HG02588 (cell line): Measurements from ENCODE around the gene KLF3.

Source experiments
- ATAC-seq: cut with Tn5 transposase; IDR thresholded peaks from one replicate; pipeline ENCODE4 v1.9.1; 2021; ENCODE audit warnings: mild to moderate bottlenecking, moderate library complexity; ENCODE audit not compliant: unreplicated experiment

The KLF3 gene

GRCh38 chr4:38694330-38694729 is 30.3 kb downstream of the KLF3 start:
- no peak for ATAC-seq

DNA sequence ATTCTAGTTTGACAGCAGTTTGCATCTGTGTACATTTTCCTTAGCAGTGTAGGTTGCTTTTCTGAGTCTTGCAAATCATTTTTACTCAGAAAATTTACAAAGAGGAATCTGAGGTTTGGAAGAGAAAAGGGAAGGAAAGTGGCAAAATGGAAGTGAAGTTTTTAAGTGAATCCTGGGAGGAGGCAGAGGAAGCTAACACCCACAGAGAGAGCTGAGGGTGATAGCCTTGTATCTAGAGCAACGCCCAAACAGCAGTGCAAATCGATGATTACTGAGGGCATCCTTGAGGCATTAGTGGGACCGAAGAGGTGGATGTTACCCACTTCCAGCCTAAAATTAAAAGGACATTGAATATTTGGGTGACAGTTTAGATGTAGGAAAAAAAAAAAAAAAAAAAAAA is 31.8 kb downstream of the KLF3 start:
- ATAC-seq: no peak

- ATAC-seq: no peak
These were observed 32.7 kb downstream of the KLF3 start for GRCh38 chr4:38696697-38697096.

GRCh38 chr4:38698176-38698575 is 34.2 kb downstream of the KLF3 start:
- ATAC-seq: no peak

DNA sequence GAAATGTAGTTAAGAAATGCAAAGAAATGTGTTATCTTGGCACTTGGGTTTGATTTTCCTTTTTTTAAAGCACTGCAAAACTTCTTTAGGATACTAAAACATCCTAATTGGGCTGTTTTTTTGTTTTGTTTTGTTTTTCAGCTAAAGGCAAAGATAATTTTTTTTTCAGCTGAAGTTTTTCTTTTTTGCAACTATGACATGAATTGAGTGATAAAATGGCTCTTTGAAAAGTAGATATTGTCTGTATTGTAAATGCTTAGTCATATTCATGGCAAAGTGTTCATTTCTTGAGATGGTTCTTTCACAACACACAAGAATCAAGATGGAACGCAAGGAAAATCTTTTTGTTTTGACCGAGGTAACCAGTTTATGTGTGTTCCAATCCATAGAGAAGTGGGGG is 35.1 kb downstream of the KLF3 start:
- no peak for ATAC-seq

DNA sequence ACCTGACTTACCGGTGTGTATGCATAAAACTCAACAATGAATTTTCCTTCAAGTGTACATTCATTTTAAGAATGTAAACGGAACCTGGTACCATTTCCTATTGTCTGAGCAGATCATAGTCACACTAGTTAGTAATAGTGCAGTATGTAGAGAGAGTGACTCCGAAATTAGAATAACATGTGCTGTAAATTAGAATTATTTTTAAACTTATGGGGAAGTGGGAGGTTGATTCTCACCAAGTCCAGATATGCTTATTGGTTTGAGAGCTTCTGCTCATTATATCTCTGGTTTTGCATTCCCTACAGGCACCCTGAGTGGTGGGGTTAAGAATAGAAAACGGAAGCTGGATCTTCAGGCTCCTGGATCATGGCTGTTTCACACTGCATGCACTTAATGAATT is 39.6 kb downstream of the KLF3 start:
- ATAC-seq: no peak

- ATAC-seq: no peak
These were observed 40.7 kb downstream of the KLF3 start for GRCh38 chr4:38704622-38705154.

DNA sequence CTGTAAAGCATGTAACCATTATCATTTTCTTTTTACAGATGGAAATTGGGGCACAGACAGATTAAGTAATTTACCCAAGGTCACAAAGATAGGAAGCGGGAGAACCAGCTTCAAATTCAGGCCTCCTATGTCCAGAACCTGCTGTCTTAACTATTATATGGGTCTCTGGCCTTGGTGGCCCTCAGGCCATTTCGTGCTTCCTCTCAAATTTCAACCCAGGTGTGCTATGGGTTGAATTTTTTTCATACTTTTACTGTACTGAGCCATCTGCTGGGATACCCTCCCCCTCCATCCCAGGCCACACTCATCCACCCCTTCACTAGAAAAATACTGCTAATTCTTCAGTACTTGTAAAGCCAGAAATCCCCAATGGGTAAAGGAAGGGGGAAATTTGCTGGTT is 42.3 kb downstream of the KLF3 start:
- ATAC-seq: no peak

GRCh38 chr4:38710053-38710452 is 46.1 kb downstream of the KLF3 start:
- ATAC-seq: no peak

GRCh38 chr4:38711066-38711465 is 47.1 kb downstream of the KLF3 start:
- ATAC-seq: no peak

DNA sequence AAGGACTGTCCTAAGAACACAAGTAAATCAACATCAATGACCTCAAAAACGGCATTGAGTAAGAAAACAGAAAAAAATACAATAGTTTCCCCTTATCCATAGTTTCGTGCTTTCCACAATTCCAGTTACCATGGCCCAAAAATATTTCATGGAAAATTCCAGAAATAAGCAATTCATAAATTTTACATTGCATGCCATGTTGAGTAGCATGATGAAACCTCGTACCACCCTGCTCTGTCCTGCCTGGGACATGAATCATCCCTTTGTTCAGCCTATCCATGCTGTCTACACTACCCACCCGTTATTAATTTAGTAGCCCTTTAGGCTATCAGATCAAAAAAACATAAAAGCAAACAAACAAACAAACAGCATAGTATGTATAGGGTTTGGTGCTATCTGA is 51.1 kb downstream of the KLF3 start:
- no peak for ATAC-seq

GRCh38 chr4:38716256-38716655 is 52.3 kb downstream of the KLF3 start:
- ATAC-seq: no peak

DNA sequence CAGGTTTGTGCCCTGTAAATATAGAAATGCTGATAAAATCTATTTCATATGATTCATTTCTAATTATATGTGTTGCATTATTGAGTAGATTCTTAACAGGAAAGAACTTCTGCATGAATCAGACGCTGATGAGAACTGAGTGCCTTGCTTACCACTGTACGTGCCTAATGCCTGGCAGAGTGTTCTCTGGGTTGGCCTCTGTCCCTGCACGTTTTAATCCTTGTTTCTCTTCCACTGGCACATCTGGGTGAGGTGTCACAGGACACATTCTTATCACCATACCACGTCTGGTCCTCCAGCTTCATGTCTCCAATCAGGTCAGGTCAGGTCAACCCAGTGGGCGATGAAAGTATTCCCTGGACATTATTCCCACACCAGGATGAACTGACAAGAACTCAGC is 53.6 kb downstream of the KLF3 start:
- ATAC-seq: no peak

DNA sequence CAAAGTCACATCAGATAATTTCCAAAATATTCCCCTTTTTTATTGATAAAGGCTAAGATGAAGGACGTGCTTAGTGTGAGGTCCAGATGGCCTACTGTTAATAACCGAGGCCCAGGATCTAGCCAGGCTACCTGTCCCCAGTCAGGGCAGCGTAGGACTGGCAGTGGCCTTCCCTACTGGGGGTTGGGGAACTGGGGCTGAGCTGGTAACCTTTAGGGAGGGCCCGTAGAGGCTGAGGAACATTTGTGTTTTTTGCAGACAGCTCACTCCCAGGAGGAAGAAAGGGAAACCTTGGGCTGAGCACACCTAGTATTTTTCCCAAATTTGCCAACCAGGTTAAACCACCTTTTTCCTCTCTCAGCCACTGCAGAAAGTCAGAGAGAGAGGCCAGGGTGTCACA is 59.1 kb downstream of the KLF3 start:
- no peak for ATAC-seq

DNA sequence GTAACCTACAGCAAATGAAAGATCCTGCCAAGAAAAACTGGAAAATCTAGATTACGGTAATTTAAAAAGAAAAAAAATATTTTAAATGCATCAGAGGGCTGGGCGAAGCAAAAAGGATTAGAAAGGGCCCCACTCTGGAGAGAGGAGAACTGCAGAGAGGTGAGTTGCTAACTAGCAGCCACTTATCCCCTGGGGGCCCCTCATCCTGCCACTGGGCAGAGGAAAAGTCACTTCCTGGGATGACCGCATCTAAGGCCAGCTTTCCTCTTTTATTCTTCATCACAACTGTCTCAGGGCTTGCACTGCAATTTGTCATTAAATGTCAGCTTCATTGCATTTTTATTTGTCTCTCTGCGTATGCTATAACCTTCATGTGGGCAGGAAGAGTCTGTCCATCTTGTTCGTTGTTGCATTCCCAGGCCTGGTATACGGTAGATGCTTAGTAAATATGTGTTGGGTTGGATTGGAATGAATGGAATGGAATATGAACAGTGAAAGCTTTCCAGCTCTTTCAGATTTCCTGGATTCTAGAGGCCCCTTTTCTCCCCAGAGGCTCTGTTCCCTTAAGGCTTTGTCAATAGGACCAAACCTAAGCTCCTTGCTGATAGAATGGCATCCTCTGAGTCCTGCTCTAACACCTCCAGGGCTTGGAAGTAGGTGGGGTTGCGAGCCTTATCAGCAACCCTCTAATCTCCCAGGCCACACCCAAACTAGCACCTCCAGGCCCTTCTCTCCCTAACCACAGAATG is 59.9 kb downstream of the KLF3 start:
- no peak for ATAC-seq

- ATAC-seq: no peak
These were observed 60.4 kb downstream of the KLF3 start for GRCh38 chr4:38724475-38724808.

- no peak for ATAC-seq
These were observed 64.7 kb downstream of the KLF3 start for GRCh38 chr4:38728631-38729141.

GRCh38 chr4:38730493-38730829 is 66.5 kb downstream of the KLF3 start:
- no peak for ATAC-seq

DNA sequence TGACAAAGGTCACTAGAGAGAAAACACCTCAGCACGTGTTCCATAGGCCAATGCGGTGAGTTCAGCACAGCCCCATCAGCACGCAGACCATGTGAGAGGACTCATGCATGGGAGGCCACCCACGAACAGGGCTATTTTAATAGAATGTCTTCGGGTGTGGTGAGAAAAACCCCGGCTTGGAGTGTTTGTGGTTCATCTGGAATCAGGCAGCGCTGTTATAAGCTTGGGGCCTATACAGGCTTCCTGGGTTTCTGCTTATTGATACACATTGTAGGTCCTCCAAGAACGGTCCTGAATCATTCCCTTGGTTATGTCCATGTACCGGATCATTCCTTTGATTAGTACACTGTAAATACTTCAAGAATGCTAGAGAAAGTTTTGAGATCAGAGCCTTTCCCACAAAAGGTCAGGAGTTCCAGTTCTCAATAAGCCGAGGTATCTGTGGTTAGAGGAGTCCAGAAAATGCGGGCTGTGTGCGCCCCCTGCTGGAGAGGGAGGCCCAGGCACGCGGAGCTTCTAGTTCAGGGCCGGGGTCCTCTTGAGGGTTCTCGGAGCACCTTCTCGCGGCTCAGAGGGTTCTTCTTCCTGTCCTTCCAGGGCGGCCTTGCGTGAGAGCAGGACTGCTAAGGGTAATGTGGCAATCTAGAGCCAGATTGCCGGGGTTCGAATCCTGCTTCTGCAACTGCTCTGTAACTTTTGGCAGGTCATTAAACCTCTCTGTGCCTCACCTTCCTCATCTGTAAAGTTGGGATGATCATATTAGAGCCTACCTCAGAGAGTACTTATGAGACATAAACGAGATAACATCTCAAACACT is 67.0 kb downstream of the KLF3 start:
- peak; percentile 89 for ATAC-seq

DNA sequence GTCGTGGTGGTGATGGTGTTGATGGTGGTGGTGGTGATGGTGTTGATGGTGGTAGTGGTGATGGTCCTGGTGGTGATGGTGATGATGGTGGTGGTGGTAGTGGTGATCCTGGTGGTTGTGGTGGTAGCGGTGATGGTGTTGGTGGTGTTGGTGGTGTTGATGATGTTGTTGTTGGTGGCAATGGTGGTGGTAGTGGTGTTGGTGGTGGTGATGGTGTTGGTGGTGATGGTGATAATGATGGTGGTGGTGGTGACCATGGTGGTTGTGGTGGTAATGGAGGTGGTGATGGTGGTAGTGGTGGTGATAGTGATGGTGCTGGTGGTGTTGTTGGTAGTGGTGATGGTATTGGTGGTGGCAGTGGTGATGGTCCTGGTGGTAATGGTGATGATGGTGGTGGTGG is 69.7 kb downstream of the KLF3 start:
- ATAC-seq: no peak

- ATAC-seq: no peak
These were observed 70.4 kb downstream of the KLF3 start for GRCh38 chr4:38734446-38734845.

GRCh38 chr4:38734911-38735310 is 70.9 kb downstream of the KLF3 start:
- ATAC-seq: no peak
